WTC11 (cell line): ENCODE results near the gene INCA1.

Source experiments
- ATF6 ChIP-seq: sonication (generic); formaldehyde crosslinking; IDR thresholded peaks from 2 replicates; pipeline ENCODE4 v1.8.1; 2023; ENCODE audit warnings: mild to moderate bottlenecking, missing genetic modification reagents
- CTCF ChIP-seq: fragments of 200-600 bp; IDR thresholded peaks from 2 replicates; pipeline ENCODE4 v1.8.0; 2022; ENCODE audit warnings: antibody characterized with exemption
- MAX ChIP-seq: sonication (generic); formaldehyde crosslinking; IDR thresholded peaks from 2 replicates; pipeline ENCODE4 v1.8.0; 2022; ENCODE audit warnings: mild to moderate bottlenecking, missing genetic modification reagents
- SP1 ChIP-seq: sonication (generic); formaldehyde crosslinking; conservative IDR thresholded peaks from 2 replicates; pipeline ENCODE4 v1.8.1; 2022; ENCODE audit warnings: missing genetic modification reagents
- ZBTB43 ChIP-seq: sonication (generic); formaldehyde crosslinking; IDR thresholded peaks from 2 replicates; pipeline ENCODE4 v1.8.1; 2023; ENCODE audit warnings: mild to moderate bottlenecking, missing genetic modification reagents

- TF ChIP-seq MAX (CRISPR knock-in tag) (no peak), ZBTB43 (CRISPR knock-in tag) (no peak), ATF6 (CRISPR knock-in tag) (no peak), CTCF (no peak), SP1 (CRISPR knock-in tag) (no peak)
Measured at GRCh38 chr17:4951486-4951885, 45.8 kb downstream of the INCA1 start.
